GM06990 (cell line): ENCODE data around the gene CASP7.
A peak's percentile ranks its signal among the peaks of the same experiment; 100 is the strongest.

ENCODE experiments used
- DNase-seq: peaks from one replicate; pipeline ENCODE4 v3.0.0-alpha.2; 2011; ENCODE audit not compliant: insufficient read length; ENCODE audit errors: extremely low read depth
- H3K27me3 ChIP-seq: replicated peaks from 2 replicates; pipeline ENCODE4 v1.6.0; 2011; ENCODE audit warnings: low read length; ENCODE audit not compliant: control insufficient read depth, insufficient read depth
- H3K36me3 ChIP-seq: 2 replicates; pipeline ENCODE4 v1.5.1; 2011; ENCODE audit warnings: low read length; ENCODE audit not compliant: control insufficient read depth, insufficient read depth
- H3K4me3 ChIP-seq: replicated peaks from 2 replicates; pipeline ENCODE4 v1.5.1; 2011; ENCODE audit warnings: low read depth, mild to moderate bottlenecking, control low read depth, low read length
- CTCF ChIP-seq: IDR thresholded peaks from 2 replicates; pipeline ENCODE4 v1.5.1; 2011; ENCODE audit warnings: low read length, control low read depth, mild to moderate bottlenecking, inconsistent platforms; ENCODE audit not compliant: insufficient read depth, poor library complexity, severe bottlenecking

The CASP7 gene

GRCh38 chr10:113679463-113680189, at the start of gene CASP7:
TSS of gene CASP7 (plus strand) at chr10:113679912. CDS start at chr10:113697494, 17,582 bp downstream.
- H3K4me3 ChIP-seq = peak within 1 kb of the TSS; percentile 71
- peak; percentile 61 for TF ChIP-seq CTCF
- peak; percentile 89 for DNase-seq
- no peaks in the 10 kb centered on the region for H3K36me3 ChIP-seq
- H3K27me3 ChIP-seq = no peaks in the 10 kb centered on the region

GRCh38 chr10:113630929-113631533, 48.7 kb upstream of the CASP7 start:
- Histone ChIP-seq H3K27me3 (no peaks in the 10 kb centered on the region), H3K36me3 (no peaks in the 10 kb centered on the region), H3K4me3 (no peak overlapping the region)
- DNase-seq = no peak
- no peak for TF ChIP-seq CTCF

GRCh38 chr10:113631684-113632367, 47.9 kb upstream of the CASP7 start:
- H3K4me3 ChIP-seq = no peak overlapping the region
- no peaks in the 10 kb centered on the region for H3K36me3 ChIP-seq
- TF ChIP-seq CTCF = no peak
- no peaks in the 10 kb centered on the region for H3K27me3 ChIP-seq
- DNase-seq = no peak

- Histone ChIP-seq H3K27me3 (no peaks in the 10 kb centered on the region), H3K4me3 (no peak overlapping the region), H3K36me3 (no peaks in the 10 kb centered on the region)
- DNase-seq = no peak
- no peak for TF ChIP-seq CTCF
Measured at GRCh38 chr10:113639966-113640365, 39.7 kb upstream of the CASP7 start.

GRCh38 chr10:113641702-113642101, 38.0 kb upstream of the CASP7 start:
- no peak for TF ChIP-seq CTCF

More at GRCh38 chr10:113641702-113642101, 38.0 kb upstream of the CASP7 start:
- Histone ChIP-seq H3K27me3 (no peaks in the 10 kb centered on the region), H3K4me3 (no peak overlapping the region), H3K36me3 (no peaks in the 10 kb centered on the region)
- no peak for DNase-seq
